Nucleus accumbens (tissue), 56 donors: ENCODE results near the gene COMP.

Experiments used
- DNase-seq, 56 donors: peaks; one replicate each; lab custom pipeline; 2025; lab: John Stamatoyannopoulos, UW

The COMP gene

DNA sequence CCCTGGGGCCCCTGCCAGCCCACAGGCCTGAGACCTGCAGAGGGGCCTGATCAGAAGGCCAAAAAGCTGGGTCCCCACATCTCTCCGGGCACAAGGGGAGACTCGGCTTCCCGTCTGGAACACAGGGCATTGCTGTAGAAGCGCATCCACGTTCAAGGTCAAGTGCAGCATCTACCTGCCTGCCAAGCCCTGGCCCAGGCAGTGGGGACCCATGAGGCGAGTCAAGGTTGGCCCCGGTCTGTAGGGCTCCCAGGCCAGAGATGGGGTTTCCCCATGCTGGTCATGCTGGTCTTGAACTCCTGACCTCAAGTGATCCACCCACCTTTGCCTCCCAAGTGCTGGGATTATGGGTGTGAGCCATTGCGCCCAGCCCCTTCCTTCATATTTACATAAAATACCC, 13.5 kb upstream of the COMP start:
- no peak for DNase-seq

DNA sequence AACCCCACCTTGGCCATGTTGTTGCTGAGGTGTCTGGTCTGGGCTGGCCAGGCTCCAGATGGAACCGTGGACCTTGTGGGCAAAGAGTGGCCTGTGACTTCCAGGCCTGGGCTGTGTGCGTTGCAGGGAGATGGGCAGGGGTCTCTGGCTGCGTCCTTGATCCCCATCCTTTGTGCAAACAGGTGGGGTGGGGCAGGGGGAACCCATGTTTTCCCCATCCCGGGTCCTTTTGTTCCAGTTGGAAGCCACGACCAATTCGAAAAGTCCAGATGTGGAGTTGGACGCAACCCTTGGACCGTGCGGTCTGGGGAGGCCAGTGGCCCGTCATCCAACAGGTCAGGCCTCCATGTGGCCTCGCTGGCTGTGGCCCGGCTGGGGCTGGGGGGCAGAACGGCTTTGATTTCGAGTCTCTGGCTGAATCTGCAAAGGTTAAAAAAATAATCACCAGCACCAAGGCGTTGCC, 13.1 kb upstream of the COMP start:
- no peak for DNase-seq

DNA sequence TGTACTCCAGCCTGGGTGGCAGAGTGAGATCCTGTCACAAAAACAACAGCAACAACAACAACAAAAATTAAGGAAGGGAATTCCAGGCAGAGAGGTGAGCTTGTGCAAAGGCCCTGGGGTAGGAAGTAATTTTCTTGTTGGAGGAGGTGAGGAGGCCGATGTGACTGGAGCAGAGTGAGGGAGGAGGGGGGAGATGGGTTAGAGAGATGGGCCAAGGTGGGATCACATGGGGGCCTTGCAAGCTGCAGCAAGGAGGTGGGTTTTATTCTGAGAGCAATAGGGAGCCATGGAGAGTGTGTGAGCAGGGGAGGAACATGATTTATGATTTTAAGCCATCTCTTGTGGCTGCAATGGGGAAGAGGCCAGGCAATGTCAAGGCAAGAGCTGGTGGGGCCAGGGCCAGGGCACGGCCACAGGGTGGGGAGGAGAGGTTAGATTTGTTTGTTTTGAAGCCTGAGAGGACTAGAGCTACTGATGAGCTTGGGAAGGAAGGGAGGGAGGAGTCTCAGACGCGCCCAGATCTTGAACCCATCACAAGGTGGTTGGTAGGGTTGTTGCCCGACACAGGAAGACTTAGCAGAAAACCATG, 12.5 kb upstream of the COMP start:
- no peak for DNase-seq

DNA sequence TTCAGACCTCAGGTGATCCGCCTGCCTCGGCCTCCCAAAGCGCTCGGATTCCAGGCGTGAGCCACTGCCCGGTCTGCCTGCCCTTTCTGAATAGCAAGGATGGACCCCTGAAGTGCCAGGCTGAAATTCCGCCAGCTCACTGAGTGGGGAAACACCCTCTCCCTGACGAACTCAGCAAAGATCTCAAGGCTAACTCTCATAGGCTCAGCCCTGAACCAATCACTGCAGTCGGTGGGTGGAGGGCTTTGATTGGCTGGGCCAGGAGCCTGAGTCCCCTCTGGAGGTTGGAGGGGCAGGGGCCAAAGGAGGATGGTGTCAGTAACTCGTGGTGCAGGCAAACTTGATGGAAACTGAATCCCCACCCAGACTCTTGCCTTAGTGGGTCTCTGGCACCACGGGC, 11.2 kb upstream of the COMP start:
- DNase-seq = no peak

DNA sequence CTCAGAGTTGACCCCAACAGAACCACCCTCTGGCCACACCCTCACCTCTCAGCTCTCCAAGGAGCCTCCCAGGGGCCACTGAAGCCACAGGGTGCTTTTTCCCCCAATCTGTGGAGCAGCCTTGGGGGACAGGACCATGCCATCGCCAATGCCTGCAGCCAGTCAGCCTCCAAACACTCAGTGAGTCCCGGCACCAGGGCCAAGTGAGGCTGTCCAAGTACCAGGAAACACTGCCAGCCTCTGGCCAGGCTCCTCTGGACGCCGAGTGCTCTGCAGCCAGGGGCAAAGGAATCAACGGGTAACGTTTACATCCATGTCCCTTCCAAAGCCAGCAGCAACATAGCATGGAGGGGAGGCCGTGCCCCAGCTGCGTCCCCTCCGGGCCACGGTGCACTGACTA, 9.5 kb upstream of the COMP start:
- peak in 8 of 56 donors; percentile 1 to 27 (median 17) for DNase-seq

DNA sequence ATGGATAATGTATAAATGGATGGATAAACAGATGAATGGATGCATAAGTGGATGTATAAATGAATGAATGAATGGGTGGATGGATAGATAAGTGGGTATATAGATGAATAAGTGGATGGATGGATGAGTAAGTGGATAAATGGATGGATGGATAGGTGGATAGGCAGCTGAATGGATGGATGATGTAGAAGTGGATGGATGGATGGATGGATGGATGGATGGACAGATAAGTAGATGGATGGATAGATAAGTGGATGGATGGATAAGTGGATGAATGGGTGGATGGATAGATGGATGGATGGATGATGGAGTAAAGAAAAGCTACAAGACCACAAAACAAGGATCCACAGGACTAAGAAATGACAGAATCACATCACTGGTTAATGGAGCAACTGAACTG, 9.0 kb upstream of the COMP start:
- no peak for DNase-seq

DNA sequence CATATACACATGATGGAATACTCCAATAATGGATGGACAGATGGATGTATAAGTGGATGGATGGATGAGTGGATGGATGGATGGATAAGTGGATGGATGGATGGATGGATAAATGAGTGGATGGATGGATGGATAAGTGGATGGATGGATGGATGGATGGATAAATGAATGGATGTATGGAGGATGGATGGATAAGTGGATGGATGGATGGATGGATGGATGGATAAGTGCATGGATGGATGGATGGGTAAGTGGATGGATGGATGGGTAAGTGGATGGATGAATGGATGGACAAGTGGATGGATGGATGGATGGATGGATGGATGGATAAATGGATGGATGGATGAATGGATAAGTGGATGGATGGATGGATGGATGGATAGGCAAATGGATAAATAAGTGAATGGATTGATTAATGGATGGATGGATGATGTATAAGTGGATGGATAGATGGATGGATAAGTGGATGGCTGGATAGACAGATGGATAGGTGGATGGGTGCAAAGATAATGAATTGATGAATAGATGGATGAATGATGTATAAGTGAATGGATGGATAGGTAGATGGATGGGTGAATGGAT, 8.4 kb upstream of the COMP start:
- DNase-seq = no peak

DNA sequence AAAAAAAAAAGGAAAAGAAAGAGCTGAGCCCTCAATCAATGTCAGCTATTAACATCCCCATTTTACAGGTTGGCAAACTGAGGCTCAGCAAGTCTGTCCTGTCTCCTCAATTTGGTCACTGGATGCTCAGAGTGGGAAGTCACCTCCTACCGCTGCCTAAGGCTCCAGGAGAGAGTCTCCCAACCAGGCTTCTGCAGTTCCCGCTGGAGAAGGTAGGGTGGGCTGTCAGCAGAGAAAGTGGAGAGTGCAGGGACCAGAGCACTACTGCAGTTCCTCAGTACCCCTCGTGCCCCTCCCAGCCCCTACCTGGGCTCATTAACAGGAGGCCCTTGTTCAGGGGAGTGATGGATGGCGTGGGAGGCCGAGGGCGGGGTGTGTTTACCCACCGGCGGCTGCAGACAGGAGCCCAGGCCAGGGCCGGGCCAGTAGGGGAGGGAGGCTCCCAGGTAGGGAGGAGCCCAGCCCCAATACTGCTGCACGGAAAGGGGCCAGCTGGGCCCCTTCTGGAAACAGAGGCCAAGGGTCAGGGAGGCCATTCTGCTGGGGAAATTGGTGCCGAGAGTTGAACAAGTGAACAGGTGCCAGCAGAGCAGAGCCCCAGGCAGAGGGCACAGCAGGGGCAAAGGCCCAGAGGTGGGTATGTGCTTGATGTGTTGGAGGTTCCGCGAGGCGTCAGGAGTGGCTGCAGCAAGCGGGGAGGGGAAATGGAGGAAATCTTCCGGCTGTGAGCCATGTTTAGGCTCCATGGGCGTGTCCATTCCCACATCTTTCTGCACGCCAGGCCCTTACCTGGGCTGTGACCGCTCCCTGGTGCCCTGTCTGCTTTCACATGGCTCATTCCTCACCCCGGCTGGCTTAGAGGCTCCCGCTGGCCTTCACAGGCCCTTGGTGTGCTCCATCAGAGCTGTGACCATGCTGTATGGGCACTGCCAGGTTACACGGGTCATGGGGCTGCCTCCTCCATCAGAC, 7.6 kb upstream of the COMP start:
- DNase-seq = no peak

DNA sequence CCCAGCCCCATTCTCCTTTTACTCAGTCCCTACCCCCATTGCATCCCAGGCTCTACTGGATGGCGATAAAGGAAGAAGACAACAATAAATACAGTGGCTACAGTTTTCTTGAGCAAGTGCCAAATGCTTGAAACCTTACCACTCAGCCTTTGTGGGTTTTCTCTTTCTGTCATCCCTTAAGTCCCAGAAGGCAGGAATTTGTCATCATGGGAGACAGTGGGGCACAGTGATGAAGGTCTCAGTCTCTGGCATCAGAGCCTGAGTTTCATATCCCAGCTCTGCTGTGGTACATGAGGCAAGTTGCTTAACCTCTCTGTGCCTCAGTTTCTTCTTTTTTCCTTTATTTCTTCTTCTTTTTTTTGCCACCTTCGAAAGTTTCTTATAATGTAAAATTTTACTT, 5.1 kb upstream of the COMP start:
- no peak for DNase-seq

DNA sequence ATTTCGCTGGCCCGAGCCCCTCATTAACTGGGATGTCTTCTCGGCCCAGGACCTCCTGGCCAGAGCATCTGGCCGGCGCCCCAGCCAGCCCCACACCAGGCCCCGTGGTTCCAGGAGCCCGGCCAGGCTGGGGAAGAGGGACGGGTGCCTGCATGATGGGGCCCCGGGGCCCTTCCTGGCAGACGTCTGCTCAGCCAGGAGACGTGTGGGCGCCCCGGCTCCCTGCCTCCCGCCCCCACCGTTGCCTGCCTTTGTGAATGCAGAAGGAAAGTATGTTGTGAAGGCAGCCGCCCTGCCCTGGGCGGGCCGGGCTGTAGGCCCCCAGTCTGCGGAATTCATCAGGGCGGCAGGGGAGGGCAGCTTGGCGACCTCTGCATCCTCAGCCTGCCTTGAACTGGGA, 4.4 kb upstream of the COMP start:
- peak in 16 of 56 donors; percentile 4 to 62 (median 20) for DNase-seq

DNA sequence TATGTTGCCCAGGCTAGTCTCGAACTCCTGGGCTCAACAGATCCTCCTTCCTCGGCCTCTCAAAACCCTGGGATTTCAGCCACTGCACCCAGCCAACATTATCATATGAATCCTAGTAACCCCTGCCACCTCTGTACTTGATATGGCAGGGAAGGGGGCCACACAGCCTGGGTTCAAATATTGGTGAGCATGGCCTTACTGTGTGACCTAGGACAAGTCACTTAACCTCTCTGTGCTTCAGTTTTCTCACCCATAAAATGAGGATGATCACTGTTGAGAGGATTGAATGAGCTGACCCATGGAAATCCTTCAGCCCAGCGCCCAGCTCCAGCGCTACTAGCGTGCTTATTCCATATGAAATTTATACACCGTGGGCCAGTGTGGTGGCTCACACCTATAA, 3.6 kb upstream of the COMP start:
- DNase-seq = no peak

DNA sequence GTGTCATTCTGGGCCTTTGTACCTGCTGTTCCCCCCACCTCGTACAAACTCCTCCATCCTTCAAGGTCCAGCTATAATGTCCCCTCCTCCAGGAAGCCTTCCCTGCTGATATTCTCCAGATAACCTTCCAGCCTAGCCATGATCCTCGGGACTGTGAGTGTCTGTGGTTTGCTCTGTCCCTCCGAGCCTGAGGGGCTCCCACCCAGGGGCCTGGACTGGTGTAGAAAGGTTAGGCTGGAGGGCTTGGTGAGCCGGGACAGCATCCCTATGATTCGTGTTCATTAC, 2.9 kb upstream of the COMP start:
- no peak for DNase-seq

DNA sequence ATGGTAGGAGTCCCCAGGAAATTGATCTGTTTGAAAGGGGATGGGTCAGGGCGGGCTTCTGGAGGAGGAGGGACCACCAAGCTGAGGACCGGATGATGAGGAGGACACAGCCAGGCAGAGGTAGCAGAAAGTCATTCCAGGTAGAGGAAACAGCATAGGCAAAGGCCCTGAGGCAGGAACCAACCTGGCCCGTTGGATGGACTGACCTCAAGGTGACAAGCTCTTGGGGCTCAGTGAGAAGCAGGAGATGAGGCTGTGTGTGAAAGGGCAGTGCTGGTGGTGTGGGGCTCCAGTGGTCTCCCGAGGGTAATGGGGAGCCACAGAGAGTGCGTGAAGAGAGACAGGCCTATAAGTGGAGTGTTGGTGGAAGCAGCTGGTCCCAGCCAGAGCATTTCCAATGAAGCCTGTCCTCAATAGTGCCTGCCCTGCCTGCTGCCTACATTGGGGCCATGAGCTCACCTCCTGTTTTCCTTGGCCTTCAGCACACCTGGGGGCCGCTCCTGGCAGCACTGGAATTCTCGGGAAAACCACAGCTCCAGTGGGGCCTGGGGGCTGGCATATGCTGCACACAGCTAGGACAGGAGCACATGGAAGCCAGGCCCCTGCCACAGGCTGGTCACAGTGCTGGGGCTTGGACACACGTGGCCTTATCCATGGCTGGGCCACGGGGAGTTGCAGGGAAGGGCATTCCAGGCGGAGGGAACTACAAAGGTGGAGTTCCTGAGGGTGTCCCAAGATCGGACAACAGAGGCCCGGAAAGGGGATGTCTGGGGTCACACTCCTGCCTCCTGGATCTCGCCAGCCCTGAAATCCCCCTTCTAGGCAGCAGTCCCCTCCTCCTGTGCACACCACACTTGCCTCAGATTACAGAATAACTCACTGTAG, 2.3 kb upstream of the COMP start:
- no peak for DNase-seq

DNA sequence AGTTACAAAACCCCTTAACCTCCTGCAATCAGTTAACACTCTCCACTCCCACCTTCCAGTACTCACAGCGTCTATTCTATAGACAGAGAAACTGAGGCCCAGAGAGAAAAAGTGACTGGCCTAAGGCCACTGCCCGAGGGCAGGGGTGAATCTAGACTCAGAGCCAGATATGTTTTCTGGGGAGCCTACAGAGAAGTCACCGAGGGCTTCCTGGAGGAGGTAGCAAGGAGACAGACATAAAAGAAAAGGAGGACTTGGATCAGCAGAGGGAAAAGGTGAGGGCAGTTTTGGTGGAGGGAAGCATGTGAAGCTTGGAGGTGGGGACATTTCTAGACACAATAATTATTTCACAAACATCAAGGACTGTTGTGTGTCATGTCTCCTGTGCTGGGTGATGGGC, 1.6 kb upstream of the COMP start:
- no peak for DNase-seq

DNA sequence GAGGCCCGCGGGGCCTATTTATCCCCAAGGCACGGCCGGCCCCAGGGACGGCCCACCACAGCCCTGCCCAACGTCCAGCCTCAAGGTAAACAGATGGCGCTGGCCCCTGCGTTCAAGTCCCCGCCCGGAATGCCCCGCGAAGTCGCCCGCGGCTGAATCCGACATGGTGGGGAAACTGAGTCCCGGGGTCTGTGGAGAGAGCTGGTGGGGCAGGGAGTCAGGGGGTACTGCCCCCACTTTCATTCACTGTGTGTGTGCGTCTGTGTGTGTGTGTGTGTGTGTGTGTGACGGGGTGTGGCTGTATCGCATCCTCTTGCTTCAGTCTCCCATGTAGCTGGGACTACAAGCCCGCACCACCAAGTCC, 192 bp upstream of the COMP start:
- DNase-seq = no peak

DNA sequence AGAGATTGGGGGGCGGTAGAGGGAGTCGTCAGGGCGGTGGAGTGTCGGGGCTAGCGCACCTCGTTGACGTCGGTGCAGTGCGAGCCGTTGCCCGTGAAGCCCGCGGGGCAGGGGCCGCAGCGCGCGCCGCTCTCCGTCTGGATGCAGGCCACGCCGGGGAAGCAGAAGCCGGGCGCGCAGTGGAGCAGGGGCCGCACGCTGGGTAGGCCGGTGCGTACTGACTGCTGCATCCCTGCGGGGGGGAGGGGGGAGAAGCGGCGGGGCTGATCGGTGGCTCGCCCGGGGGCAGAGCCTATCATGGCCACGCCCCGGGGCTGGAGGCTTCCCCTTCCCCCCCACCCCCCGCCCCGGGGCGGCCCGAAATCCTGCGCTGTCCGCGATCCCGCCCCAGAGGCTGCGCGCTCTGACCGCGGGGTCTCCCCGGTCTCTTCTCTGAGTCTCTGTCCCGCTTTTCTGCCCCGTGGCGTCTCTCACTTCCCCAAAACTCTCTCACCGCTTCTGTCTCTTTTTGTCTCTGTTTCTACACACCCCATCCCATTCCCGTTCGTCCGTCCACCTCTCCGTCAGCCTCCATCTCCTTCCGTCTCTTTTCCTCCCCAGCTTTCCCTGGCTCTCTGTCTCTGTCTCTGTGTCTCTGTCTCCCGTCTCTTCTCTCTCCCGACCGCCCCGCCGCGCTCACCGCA, 1.1 kb downstream of the COMP start:
- no peak for DNase-seq

DNA sequence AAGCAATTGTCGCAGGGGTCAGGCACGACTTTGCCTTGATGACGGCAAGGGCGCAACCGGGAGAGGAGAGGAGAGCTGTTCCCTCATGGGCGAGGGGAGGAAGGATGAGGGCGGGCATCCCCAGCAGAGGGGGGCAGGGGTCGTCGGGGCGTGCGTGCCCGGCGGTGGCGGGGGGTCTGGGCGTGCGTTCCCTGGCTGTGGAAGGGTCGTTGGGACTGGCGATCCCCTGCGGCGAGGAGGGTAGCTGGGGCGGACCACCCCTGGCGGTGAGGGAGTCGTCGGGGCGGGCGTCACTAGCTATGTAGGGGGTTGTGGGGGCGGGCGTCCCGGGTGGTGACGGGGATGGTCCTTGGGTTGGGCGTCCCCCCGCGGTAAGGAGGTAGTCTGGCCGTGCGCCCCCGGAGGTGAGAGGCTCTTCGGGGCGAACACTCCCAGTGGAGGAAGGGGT, 1.7 kb downstream of the COMP start:
- DNase-seq = no peak

DNA sequence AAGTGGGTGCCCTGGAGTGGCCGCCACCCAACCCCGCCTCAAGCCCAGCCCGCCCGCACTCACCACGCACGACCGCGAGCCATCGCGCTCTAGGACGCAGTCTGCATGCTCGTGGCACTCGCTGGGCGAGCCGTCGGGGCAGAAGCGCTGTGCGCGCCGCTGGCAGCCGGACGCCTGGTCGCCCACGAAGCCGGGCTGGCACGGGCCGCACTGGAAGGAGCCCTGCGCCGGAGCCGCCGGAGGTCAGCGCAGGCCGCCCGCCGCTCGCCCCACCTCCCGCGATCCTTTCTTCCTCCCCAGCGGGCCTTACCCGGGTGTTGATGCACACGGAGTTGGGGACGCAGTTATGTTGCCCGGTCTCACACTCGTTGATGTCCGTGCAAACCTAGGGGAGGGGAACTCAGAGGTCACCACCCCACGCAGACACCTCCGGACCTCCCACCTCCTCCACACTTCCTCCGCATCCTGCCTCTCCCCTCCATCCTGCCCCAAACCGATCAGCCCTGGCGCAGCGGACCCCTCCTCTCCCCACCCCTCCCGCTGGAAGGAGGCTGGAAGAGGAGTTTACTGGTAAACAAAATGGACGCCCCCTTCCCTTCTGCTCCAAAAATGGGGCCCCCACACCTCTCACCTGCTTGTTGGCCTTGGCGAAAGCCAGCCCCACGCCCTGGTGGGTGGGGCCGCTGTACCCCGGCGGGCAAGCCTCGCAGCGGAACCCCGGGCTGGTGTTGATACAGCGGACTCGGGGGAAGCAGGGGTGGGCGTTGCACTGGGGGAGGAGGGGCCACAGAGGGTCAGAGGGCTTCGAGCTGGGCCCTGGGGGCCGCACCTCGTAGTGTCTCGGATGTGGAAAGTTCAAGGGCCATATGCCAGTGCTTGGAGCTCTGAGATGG, 2.3 kb downstream of the COMP start:
- no peak for DNase-seq
